ENCODE measurements around the gene ZNF92.
A peak's percentile ranks its signal among the peaks of the same experiment; 100 is the strongest.

Gene ZNF92

DNA sequence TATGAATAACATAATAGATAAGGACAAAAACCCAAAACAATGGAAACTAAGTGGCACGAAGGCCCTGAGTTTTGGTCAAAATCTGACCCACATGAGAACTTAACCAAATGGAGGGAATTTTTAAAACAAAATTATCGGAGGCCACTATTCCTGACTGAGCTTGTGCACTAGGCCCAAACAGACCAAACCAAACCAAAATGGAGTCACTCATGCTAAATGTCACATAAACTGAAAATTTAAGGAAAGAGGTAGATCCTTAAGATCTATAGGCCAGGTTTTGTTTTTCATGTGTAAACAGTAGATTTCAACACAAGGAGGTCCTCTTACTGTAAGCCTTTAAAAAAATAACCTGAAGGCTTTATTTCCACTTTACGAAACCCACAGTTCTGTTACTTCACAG, 3.8 kb upstream of the ZNF92 start:
- no peak for DNase-seq (ENCODE audit: low read depth)

GRCh38 chr7:65371468-65371867, 2.2 kb upstream of the ZNF92 start:
- DNase-seq (ENCODE audit: low read depth) = no peak
- no peak overlapping the region for H3K4me3 ChIP-seq (ENCODE audit: low read depth, low read length)
- no peak for TF ChIP-seq CTCF (IDR thresholded peaks at IDR 0.05; ENCODE audit: low read depth, low read length, missing control alignments)

More for the DNA sequence above, 3.8 kb upstream of the ZNF92 start:
- no peak for TF ChIP-seq CTCF (IDR thresholded peaks at IDR 0.05; ENCODE audit: low read depth, low read length, missing control alignments)
- H3K4me3 ChIP-seq (ENCODE audit: low read depth, low read length) = no peak overlapping the region

DNA sequence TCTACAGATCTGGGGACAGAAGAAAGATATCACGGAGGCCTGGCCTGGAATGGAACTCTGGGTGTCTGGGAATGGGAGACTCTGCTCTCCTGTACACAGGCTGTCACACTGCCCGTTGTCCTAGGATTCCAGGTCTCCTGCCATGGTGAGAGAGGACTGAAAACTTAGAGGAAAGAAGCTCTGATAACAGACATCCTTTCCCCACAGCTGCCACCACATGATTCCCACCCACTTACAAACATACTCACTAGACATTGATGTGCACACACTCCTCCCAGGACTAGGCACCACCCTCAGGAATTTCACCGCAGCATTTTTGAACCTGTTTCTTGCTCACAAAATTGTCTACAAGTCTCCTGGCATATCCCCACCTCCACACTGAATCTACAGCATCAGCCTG, 5.7 kb downstream of the ZNF92 start:
- no peak overlapping the region for H3K4me3 ChIP-seq (ENCODE audit: low read depth, low read length)
- no peak for TF ChIP-seq CTCF (IDR thresholded peaks at IDR 0.05; ENCODE audit: low read depth, low read length, missing control alignments)
- DNase-seq (ENCODE audit: low read depth) = no peak

DNA sequence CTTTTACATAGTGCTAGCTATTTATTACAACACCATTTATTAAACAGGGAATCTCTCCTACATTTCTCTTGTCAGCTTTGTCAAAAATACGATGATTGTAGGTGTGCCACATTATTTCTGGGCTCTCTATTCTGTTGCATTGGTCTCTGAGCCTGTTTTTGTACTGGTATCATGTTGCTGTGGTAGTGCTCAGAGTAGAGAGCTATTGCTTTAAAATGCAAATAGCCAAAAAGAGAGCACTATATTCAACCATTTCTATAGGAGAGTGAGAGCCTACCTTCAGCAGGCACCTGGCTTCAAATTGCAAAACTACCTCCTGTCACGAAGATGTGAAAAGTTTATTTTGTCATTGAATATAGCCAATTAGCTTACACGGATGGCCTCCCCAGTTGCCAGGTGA, 8.1 kb downstream of the ZNF92 start:
- no peak overlapping the region for H3K4me3 ChIP-seq (ENCODE audit: low read depth, low read length)
- no peak for TF ChIP-seq CTCF (IDR thresholded peaks at IDR 0.05; ENCODE audit: low read depth, low read length, missing control alignments)
- no peak for DNase-seq (ENCODE audit: low read depth)

DNA sequence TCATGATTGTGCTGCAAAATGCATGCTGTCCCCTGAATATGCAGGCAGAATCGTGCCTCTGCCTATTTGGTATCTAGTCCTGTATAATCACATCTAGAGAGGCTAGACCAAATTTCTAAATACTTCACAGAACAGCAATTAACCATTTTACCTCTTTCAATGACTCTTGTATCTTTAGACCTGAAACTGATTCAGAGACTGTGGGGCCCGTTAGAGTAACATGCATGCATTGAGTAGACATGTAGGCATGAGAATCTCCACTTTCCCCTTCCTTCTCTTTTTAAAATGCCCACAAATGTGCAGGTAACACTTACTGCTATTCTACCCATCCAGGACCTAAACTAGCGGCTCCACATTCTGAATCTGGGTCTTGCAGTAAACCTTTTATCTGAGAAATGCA, 8.8 kb downstream of the ZNF92 start:
- no peak for DNase-seq (ENCODE audit: low read depth)
- TF ChIP-seq CTCF (IDR thresholded peaks at IDR 0.05; ENCODE audit: low read depth, low read length, missing control alignments) = no peak

DNA sequence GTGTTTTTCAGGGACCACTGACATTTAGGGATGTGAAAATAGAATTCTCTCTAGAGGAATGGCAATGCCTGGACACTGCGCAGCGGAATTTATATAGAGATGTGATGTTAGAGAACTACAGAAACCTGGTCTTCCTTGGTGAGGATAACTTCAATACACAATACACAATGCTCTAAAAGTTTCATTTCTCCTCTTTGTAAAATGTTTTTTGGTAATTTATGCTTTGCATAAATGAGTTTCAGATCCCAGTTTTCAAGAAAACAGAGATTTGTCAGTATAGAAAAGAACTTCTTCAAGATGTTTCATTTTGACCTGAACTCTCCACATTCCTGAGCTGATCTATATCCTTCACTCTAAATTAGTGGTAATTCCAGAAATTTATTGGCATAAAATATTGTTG, 14.2 kb downstream of the ZNF92 start:
- H3K4me3 ChIP-seq (ENCODE audit: low read depth, low read length) = no peak overlapping the region
- DNase-seq (ENCODE audit: low read depth) = no peak
- TF ChIP-seq CTCF (IDR thresholded peaks at IDR 0.05; ENCODE audit: low read depth, low read length, missing control alignments) = no peak

More for the DNA sequence above, 8.8 kb downstream of the ZNF92 start:
- no peak overlapping the region for H3K4me3 ChIP-seq (ENCODE audit: low read depth, low read length)

- no peak for TF ChIP-seq CTCF (IDR thresholded peaks at IDR 0.05; ENCODE audit: low read depth, low read length, missing control alignments)
- H3K4me3 ChIP-seq (ENCODE audit: low read depth, low read length) = no peak overlapping the region
- peak; percentile 19 for DNase-seq (ENCODE audit: low read depth)
These were observed 16.9 kb downstream of the ZNF92 start for GRCh38 chr7:65390588-65390987.

Data from GM12864 (cell line).